Activated gamma-delta T cell treated with anti-CD3 and anti-CD28 coated beads, Interleukin-2, amount 50 U/mL, for 16 hours (primary cell): ENCODE measurements around the gene SALL3.

Experiments
- DNase-seq: peaks from one replicate; pipeline ENCODE4 v3.0.0-alpha.2; 2020; ENCODE audit warnings: low read depth

The SALL3 gene

GRCh38 chr18:79006106-79006795, 26.6 kb downstream of the SALL3 start:
- DNase-seq: no peak

- DNase-seq: no peak
These were observed 27.8 kb downstream of the SALL3 start for GRCh38 chr18:79007440-79007839.

GRCh38 chr18:79008356-79008940, 28.8 kb downstream of the SALL3 start:
- DNase-seq: no peak

- no peak for DNase-seq
These were observed 31.2 kb downstream of the SALL3 start for GRCh38 chr18:79010802-79011201.

GRCh38 chr18:79011300-79011870, 31.8 kb downstream of the SALL3 start:
- no peak for DNase-seq

- no peak for DNase-seq
These were observed 34.3 kb downstream of the SALL3 start for GRCh38 chr18:79013869-79014268.

GRCh38 chr18:79018911-79019310, 39.3 kb downstream of the SALL3 start:
- DNase-seq: no peak

- no peak for DNase-seq
These were observed 40.3 kb downstream of the SALL3 start for GRCh38 chr18:79019881-79020280.

- DNase-seq: no peak
These were observed 43.0 kb downstream of the SALL3 start for GRCh38 chr18:79022603-79023002.

- DNase-seq: no peak
These were observed 46.9 kb downstream of the SALL3 start for GRCh38 chr18:79026491-79026890.

GRCh38 chr18:79030680-79031079, 51.1 kb downstream of the SALL3 start:
- DNase-seq: no peak

- DNase-seq: no peak
These were observed 62.7 kb downstream of the SALL3 start for GRCh38 chr18:79042276-79042675.

GRCh38 chr18:79043288-79043687, 63.7 kb downstream of the SALL3 start:
- DNase-seq: no peak

GRCh38 chr18:79046522-79046921, 66.9 kb downstream of the SALL3 start:
- no peak for DNase-seq

GRCh38 chr18:79047556-79048244, 68.1 kb downstream of the SALL3 start:
- no peak for DNase-seq

GRCh38 chr18:79048245-79048632, 68.6 kb downstream of the SALL3 start:
- DNase-seq: no peak

GRCh38 chr18:79049506-79049905, 69.9 kb downstream of the SALL3 start:
- no peak for DNase-seq
